H9 (cell line): Measurements from ENCODE around the gene SCAP. TPM values are rescaled to one million over a fixed set of nuclear protein-coding genes. Genes with fewer than 3 reads are reported as not detected.
"Not testable (repeated sequence)": the region's sequence is repeated elsewhere in the genome, so short reads cannot be mapped to it uniquely, and the experiment has no call there.

Experiments used
- DNase-seq: peaks from one replicate; pipeline ENCODE4 v3.0.0-alpha.2; 2017
- H2AFZ ChIP-seq: one replicate; pipeline ENCODE4 v1.6.1; 2013; ENCODE audit warnings: mild to moderate bottlenecking, low read length, control low read depth, moderate library complexity
- H2AK5ac ChIP-seq: 2 replicates; pipeline ENCODE4 v1.6.1; 2013; ENCODE audit warnings: low read length, control low read depth, mixed read lengths; ENCODE audit not compliant: insufficient read length
- H2BK120ac ChIP-seq: one replicate; pipeline ENCODE4 v1.6.1; 2013; ENCODE audit warnings: low read depth, mild to moderate bottlenecking, low read length, control low read depth, inconsistent platforms; ENCODE audit not compliant: poor library complexity, severe bottlenecking
- H2BK12ac ChIP-seq: 2 replicates; pipeline ENCODE4 v1.6.1; 2013; ENCODE audit warnings: low read length, control low read depth, mixed read lengths, low read depth; ENCODE audit not compliant: insufficient read length
- H2BK15ac ChIP-seq: 2 replicates; pipeline ENCODE4 v1.6.1; 2013; ENCODE audit warnings: low read depth, low read length, control low read depth
- H2BK20ac ChIP-seq: one replicate; pipeline ENCODE4 v1.6.1; 2013; ENCODE audit warnings: low read depth, mild to moderate bottlenecking, low read length, control low read depth, inconsistent platforms; ENCODE audit not compliant: poor library complexity, severe bottlenecking
- H2BK5ac ChIP-seq: 2 replicates; pipeline ENCODE4 v1.6.1; 2013; ENCODE audit warnings: low read length, control low read depth, mixed read lengths; ENCODE audit not compliant: insufficient read length
- H3K14ac ChIP-seq: 2 replicates; pipeline ENCODE4 v1.6.1; 2013; ENCODE audit warnings: low read length, control low read depth; ENCODE audit not compliant: insufficient read depth
- H3K18ac ChIP-seq: 2 replicates; pipeline ENCODE4 v1.6.1; 2013; ENCODE audit warnings: low read depth, mild to moderate bottlenecking, mixed read lengths, low read length, control low read depth; ENCODE audit not compliant: insufficient read length
- H3K23ac ChIP-seq: 2 replicates; pipeline ENCODE4 v1.6.1; 2013; ENCODE audit warnings: low read length, control low read depth, mixed read lengths, low read depth; ENCODE audit not compliant: insufficient read length
- H3K23me2 ChIP-seq: 2 replicates; pipeline ENCODE4 v1.6.1; 2013; ENCODE audit warnings: low read depth, mild to moderate bottlenecking, mixed read lengths, low read length, control low read depth; ENCODE audit not compliant: insufficient read length, poor library complexity, severe bottlenecking
- H3K27ac ChIP-seq: 2 replicates; pipeline ENCODE4 v1.5.1; 2013; ENCODE audit warnings: low read length, control low read depth, mixed read lengths, low read depth; ENCODE audit not compliant: insufficient read length
- H3K27me3 ChIP-seq: 2 replicates; pipeline ENCODE4 v1.6.1; 2013; ENCODE audit warnings: low read length, control low read depth, inconsistent platforms; ENCODE audit not compliant: insufficient read depth
- H3K4ac ChIP-seq: 2 replicates; pipeline ENCODE4 v1.6.1; 2013; ENCODE audit warnings: low read depth, mild to moderate bottlenecking, control low read depth, inconsistent platforms, low read length, moderate library complexity
- H3K4me1 ChIP-seq: 2 replicates; pipeline ENCODE4 v1.6.1; 2013; ENCODE audit warnings: low read length, control low read depth, inconsistent platforms; ENCODE audit not compliant: insufficient read depth
- H3K4me2 ChIP-seq: 2 replicates; pipeline ENCODE4 v1.6.1; 2013; ENCODE audit warnings: low read length, control low read depth, mixed read lengths; ENCODE audit not compliant: insufficient read length, insufficient read depth
- H3K56ac ChIP-seq: 2 replicates; pipeline ENCODE4 v1.6.1; 2013; ENCODE audit warnings: low read depth, mild to moderate bottlenecking, mixed read lengths, low read length, control low read depth; ENCODE audit not compliant: insufficient read length
- H3K79me1 ChIP-seq: 2 replicates; pipeline ENCODE4 v1.6.1; 2013; ENCODE audit warnings: low read depth, mild to moderate bottlenecking, moderate library complexity, low read length, control low read depth, inconsistent platforms; ENCODE audit not compliant: insufficient read depth, poor library complexity, severe bottlenecking
- H3K79me2 ChIP-seq: 2 replicates; pipeline ENCODE4 v1.6.1; 2013; ENCODE audit warnings: low read length, control low read depth, inconsistent platforms; ENCODE audit not compliant: insufficient read depth
- H3K9ac ChIP-seq: 2 replicates; pipeline ENCODE4 v1.6.1; 2013; ENCODE audit warnings: low read length, control low read depth, mixed read lengths; ENCODE audit not compliant: insufficient read length; ENCODE audit errors: extremely low read depth
- H3K9me3 ChIP-seq: one replicate; pipeline ENCODE4 v1.6.1; 2013; ENCODE audit warnings: low read depth, low read length, inconsistent platforms; ENCODE audit not compliant: control insufficient read depth
- H3T11ph ChIP-seq: one replicate; pipeline ENCODE4 v1.6.1; 2013; ENCODE audit warnings: mild to moderate bottlenecking, low read length, control low read depth, inconsistent platforms
- H4K20me1 ChIP-seq: one replicate; pipeline ENCODE4 v1.6.1; 2013; ENCODE audit not compliant: control insufficient read depth, insufficient read length, insufficient read depth
- H4K5ac ChIP-seq: 2 replicates; pipeline ENCODE4 v1.6.1; 2013; ENCODE audit warnings: low read depth, mild to moderate bottlenecking, mixed read lengths, low read length, control low read depth; ENCODE audit not compliant: insufficient read length
- H4K8ac ChIP-seq: replicated peaks from 2 replicates; pipeline ENCODE4 v1.6.1; 2013; ENCODE audit warnings: low read length, control low read depth, mixed read lengths, low read depth; ENCODE audit not compliant: insufficient read length
- H4K91ac ChIP-seq: 2 replicates; pipeline ENCODE4 v1.6.1; 2013; ENCODE audit warnings: low read depth, mild to moderate bottlenecking, moderate library complexity, mixed read lengths, low read length, control low read depth; ENCODE audit not compliant: insufficient read length
- H3K27ac Mint-ChIP-seq, 3 experiments: 2 replicates in 2 of 3; 3 replicates in 1 of 3; pipeline ENCODE4 v1.8.0; 2020 to 2021; ENCODE audit warnings: mixed read lengths in 3 of 3, mild to moderate bottlenecking in 1 of 3, moderate library complexity in 1 of 3
- H3K27me3 Mint-ChIP-seq: 2 replicates; pipeline ENCODE4 v1.8.0; 2021; ENCODE audit warnings: low read depth, mild to moderate bottlenecking, moderate library complexity, mixed read lengths
- H3K36me3 Mint-ChIP-seq, 3 experiments: 2 replicates in 2 of 3; 3 replicates in 1 of 3; pipeline ENCODE4 v1.8.0; 2020 to 2021; ENCODE audit warnings: low read depth in 3 of 3, mixed read lengths in 3 of 3; ENCODE audit not compliant: insufficient read depth in 1 of 3
- H3K4me1 Mint-ChIP-seq, 2 experiments: 2 replicates each; pipeline ENCODE4 v1.8.0; 2020; ENCODE audit warnings: mixed read lengths in 2 of 2
- H3K4me3 Mint-ChIP-seq, 2 experiments: 2 replicates in 1 of 2; 3 replicates in 1 of 2; pipeline ENCODE4 v1.8.0; 2020 to 2021; ENCODE audit warnings: mild to moderate bottlenecking in 2 of 2, mixed read lengths in 2 of 2, moderate library complexity in 1 of 2
- H3K9me3 Mint-ChIP-seq, 2 experiments: 2 replicates in 1 of 2; 3 replicates in 1 of 2; pipeline ENCODE4 v1.8.0; 2020; ENCODE audit warnings: mild to moderate bottlenecking in 2 of 2, mixed read lengths in 2 of 2, moderate library complexity in 1 of 2
- CTCF ChIP-seq: fragments of 200-600 bp; sonication (generic); conservative IDR thresholded peaks from 3 replicates; pipeline ENCODE4 v1.8.0; 2021; ENCODE audit warnings: antibody characterized with exemption, mild to moderate bottlenecking
- WGBS: extraction: QIAGEN DNeasy Blood & Tissue Kit; methylation state at CpG from one replicate; pipeline ENCODE4 v1.1.7; 2013; ENCODE audit warnings: missing lambda C conversion rate, low lambda C conversion rate, mixed read lengths; ENCODE audit not compliant: insufficient read length; ENCODE audit errors: extremely low coverage; 5-methylcytosine and 5-hydroxymethylcytosine counted together
- total RNA-seq: library from RNA; stranded (reverse); gene quantifications from 2 replicates; pipeline ENCODE4 v1.2.1, GENCODE V29; 2021

Gene SCAP
- total RNA-seq, 1 experiment from 2014 or later = 104 TPM

GRCh38 chr3:47482366-47482765 lies 6.6 kb upstream of the SCAP start:
- peak overlapping the region; percentile 62 for H3K4me2 ChIP-seq
- H3K4me3 Mint-ChIP-seq = peak overlapping the region; percentile 50 to 70

GRCh38 chr3:47481763-47482162 lies 6.0 kb upstream of the SCAP start:
- Mint-ChIP-seq H3K4me3 (peak overlapping the region; percentile 50 to 70), H3K27ac (peak overlapping the region; percentile 95 to 97 (median 96)), H3K4me1 (peaks cover 32 to 36% of the 10 kb centered on the region in 2 experiments)
- not testable (repeated sequence) for H3K27me3 ChIP-seq, H2AK5ac ChIP-seq, H2BK5ac ChIP-seq, H3K23ac ChIP-seq, H3K27me3 Mint-ChIP-seq, H3K23me2 ChIP-seq, H3K56ac ChIP-seq, H3K14ac ChIP-seq, H3K79me1 ChIP-seq, H3K9me3 ChIP-seq, H2BK15ac ChIP-seq, H3K4ac ChIP-seq, H3K4me1 ChIP-seq, H3K79me2 ChIP-seq, H2AFZ ChIP-seq, H3K36me3 Mint-ChIP-seq, H3K9me3 Mint-ChIP-seq, H3K18ac ChIP-seq, H4K91ac ChIP-seq, H4K5ac ChIP-seq, H2BK120ac ChIP-seq, H4K8ac ChIP-seq, H4K20me1 ChIP-seq, H3T11ph ChIP-seq, H2BK12ac ChIP-seq
- Histone ChIP-seq H3K9ac (peak overlapping the region; percentile 19), H2BK20ac (peak overlapping the region; percentile 79), H3K27ac (peak overlapping the region; percentile 78), H3K4me2 (peak overlapping the region; percentile 62)
- WGBS = no CpG with 5 or more reads among the region's 4 CpGs
- peak; percentile 60 for DNase-seq

More at GRCh38 chr3:47482366-47482765, 6.6 kb upstream of the SCAP start:
- H3K9ac ChIP-seq = no peak overlapping the region
- H3K27ac Mint-ChIP-seq = peak overlapping the region; percentile 68 to 96 (median 95)
- no peak overlapping the region for H2BK15ac ChIP-seq
- no peaks in the 10 kb centered on the region for H3K9me3 ChIP-seq
- H3K4me1 Mint-ChIP-seq = peaks cover 32% of the 10 kb centered on the region in 2 experiments
- H3K23me2 ChIP-seq = no peaks in the 10 kb centered on the region
- H3K36me3 Mint-ChIP-seq = peaks cover 0 to 8% (median 8%) of the 10 kb centered on the region in 3 experiments; a peak in 5 of 7 replicates
- H2BK120ac ChIP-seq = no peak overlapping the region
- peak overlapping the region; percentile 31 for H4K5ac ChIP-seq
- H3K18ac ChIP-seq = peak overlapping the region; percentile 83
- H4K8ac ChIP-seq = no peak overlapping the region
- H3K14ac ChIP-seq = peak overlapping the region; percentile 40; the same call in 1 of the 2 replicates
- H3K4ac ChIP-seq = no peak overlapping the region
- H3K79me1 ChIP-seq = no peaks in the 10 kb centered on the region
- H3T11ph ChIP-seq = no peak overlapping the region
- H3K9me3 Mint-ChIP-seq = peaks cover 0 to 3% of the 10 kb centered on the region in 2 experiments; a peak in 3 of 5 replicates
- no peak for TF ChIP-seq CTCF
- H2BK5ac ChIP-seq = peak overlapping the region; percentile 80
- no peaks in the 10 kb centered on the region for H3K27me3 ChIP-seq
- H2AK5ac ChIP-seq = no peak overlapping the region
- WGBS = no CpG with 5 or more reads among the region's 2 CpGs
- no peaks in the 10 kb centered on the region for H3K79me2 ChIP-seq
- no peak overlapping the region for H3K56ac ChIP-seq
- H3K4me1 ChIP-seq = peaks cover 2% of the 10 kb centered on the region; the same call in 1 of the 2 replicates
- H3K23ac ChIP-seq = no peak overlapping the region
- no peak overlapping the region for H2AFZ ChIP-seq
- no peaks in the 10 kb centered on the region for H3K27me3 Mint-ChIP-seq
- H2BK20ac ChIP-seq = no peak overlapping the region
- peak overlapping the region; percentile 94 for H3K27ac ChIP-seq
- H2BK12ac ChIP-seq = peak overlapping the region; percentile 4
- no peak for DNase-seq
- no peaks in the 10 kb centered on the region for H4K20me1 ChIP-seq
- H4K91ac ChIP-seq = no peak overlapping the region
